Bronchial epithelial cell (primary cell): ENCODE results near the gene DENND6B. TPM values are rescaled to one million over a fixed set of nuclear protein-coding genes. Genes with fewer than 3 reads are reported as not detected.
"Not testable (repeated sequence)": the region's sequence is repeated elsewhere in the genome, so short reads cannot be mapped to it uniquely, and the experiment has no call there.

Experiments
- DNase-seq: peaks from one replicate; pipeline ENCODE4 v3.0.0-alpha.2; 2010; ENCODE audit warnings: low read depth
- FAIRE-seq: peaks from 2 replicates; lab custom pipeline; 2011; peaks lifted over from hg19 to GRCh38; lab: Jason Lieb, UNC
- H3K27me3 ChIP-seq: 2 replicates; pipeline ENCODE4 v1.5.1; 2011; ENCODE audit warnings: low read length; ENCODE audit not compliant: control insufficient read depth, insufficient read depth
- H3K36me3 ChIP-seq: 2 replicates; pipeline ENCODE4 v1.5.1; 2011; ENCODE audit warnings: low read length; ENCODE audit not compliant: control insufficient read depth, insufficient read depth
- H3K4me3 ChIP-seq: 2 replicates; pipeline ENCODE4 v1.5.1; 2011; ENCODE audit warnings: mild to moderate bottlenecking, low read depth, low read length, control low read depth
- CTCF ChIP-seq: IDR thresholded peaks from 2 replicates; pipeline ENCODE4 v1.5.1; 2011; ENCODE audit warnings: mild to moderate bottlenecking, moderate library complexity, low read length, control low read depth, inconsistent platforms; ENCODE audit not compliant: insufficient read depth, severe bottlenecking
- total RNA-seq: library from RNA; depleted of rRNA; stranded (reverse); fragments of >200 nt; gene quantifications from 2 replicates; pipeline ENCODE4 v1.2.1, GENCODE V29; 2014

The DENND6B gene
- total RNA-seq, result 1.1 and 1.8 TPM in 2 replicates

GRCh38 chr22:50326956-50327710 lies at the start of gene DENND6B:
Gene DENND6B, minus strand, starts transcription at chr22:50327012. Its CDS starts 24 bp downstream, at chr22:50326988.
- FAIRE-seq (no peak), DNase-seq (peak; percentile 34)
- Histone ChIP-seq H3K27me3 (no peaks in the 10 kb centered on the region), H3K4me3 (peak within 1 kb of the TSS; percentile 67), H3K36me3 (no peaks in the 10 kb centered on the region)
- peak; percentile 34 for TF ChIP-seq CTCF

- DNase-seq, result peak; percentile 22
- TF ChIP-seq CTCF, result no peak
- H3K27me3 ChIP-seq, result no peaks in the 10 kb centered on the region
- no peak for FAIRE-seq
- peaks cover 3% of the 10 kb centered on the region for H3K36me3 ChIP-seq
- H3K4me3 ChIP-seq, result no peak overlapping the region
These were observed 49.4 kb upstream of the DENND6B start for GRCh38 chr22:50376085-50376651.

- FAIRE-seq (no peak), DNase-seq (no peak)
- Histone ChIP-seq H3K36me3 (peaks cover 4% of the 10 kb centered on the region), H3K4me3 (no peak overlapping the region), H3K27me3 (no peaks in the 10 kb centered on the region)
- TF ChIP-seq CTCF, result no peak
These were observed 44.4 kb upstream of the DENND6B start for GRCh38 chr22:50371101-50371648.

GRCh38 chr22:50367778-50368500 lies 41.1 kb upstream of the DENND6B start:
- DNase-seq, result no peak
- Histone ChIP-seq H3K4me3 (no peak overlapping the region), H3K27me3 (no peaks in the 10 kb centered on the region), H3K36me3 (peaks cover 2% of the 10 kb centered on the region)
- no peak for FAIRE-seq
- no peak for TF ChIP-seq CTCF

GRCh38 chr22:50363803-50364194 lies 37.0 kb upstream of the DENND6B start:
- H3K27me3 ChIP-seq, FAIRE-seq, DNase-seq, H3K4me3 ChIP-seq, H3K36me3 ChIP-seq: not testable (repeated sequence)
